Measurements from ENCODE around the gene SLC9A2.

The SLC9A2 gene

GRCh38 chr2:102703748-102704147 lies 84.4 kb downstream of the SLC9A2 start:
- Histone ChIP-seq H3K4ac (ENCODE audit: low read length) (no peak overlapping the region), H3K4me2 (ENCODE audit: insufficient read depth, low read length, poor library complexity, severe bottlenecking) (no peak overlapping the region), H2AFZ (ENCODE audit: low read length) (no peak overlapping the region), H3K79me1 (ENCODE audit: low read depth, low read length) (no peaks in the 10 kb centered on the region), H2BK5ac (ENCODE audit: low read length) (no peak overlapping the region), H3K14ac (ENCODE audit: low read length) (no peak overlapping the region), H3K27ac (replicated peaks; ENCODE audit: low read length) (no peak overlapping the region), H3K18ac (ENCODE audit: low read length) (no peak overlapping the region), H3K27me3 (ENCODE audit: control insufficient read depth in 3 of 3, insufficient read depth in 3 of 3, low read depth in 1 of 3, low read length in 3 of 3) (no peaks in the 10 kb centered on the region), H3K4me3 (ENCODE audit: low read length in 2 of 2) (no peak overlapping the region), H2BK12ac (ENCODE audit: low read length) (no peak overlapping the region), H3K23ac (ENCODE audit: low read depth, low read length, poor library complexity) (no peak overlapping the region), H3K36me3 (replicated peaks in 1 of 2; ENCODE audit: control insufficient read depth in 2 of 2, insufficient read depth in 2 of 2, low read length in 2 of 2) (no peaks in the 10 kb centered on the region), H2BK15ac (ENCODE audit: low read length) (no peak overlapping the region), H3K4me1 (ENCODE audit: control insufficient read depth in 2 of 2, insufficient read depth in 1 of 2, low read depth in 1 of 2, low read length in 2 of 2) (no peaks in the 10 kb centered on the region), H2AK5ac (ENCODE audit: low read depth, low read length) (no peak overlapping the region), H2BK120ac (ENCODE audit: low read depth, low read length) (no peak overlapping the region), H3K9me3 (replicated peaks in 1 of 2; ENCODE audit: control insufficient read depth in 2 of 2, insufficient read depth in 1 of 2, low read depth in 1 of 2, low read length in 2 of 2) (no peaks in the 10 kb centered on the region), H4K91ac (ENCODE audit: low read depth, low read length, poor library complexity) (no peak overlapping the region), H3K9ac (ENCODE audit: low read depth, low read length, poor library complexity) (no peak overlapping the region), H4K8ac (ENCODE audit: low read depth, low read length) (no peak overlapping the region)
- DNase-seq (ENCODE audit: low spot score) = peak; percentile 5

GRCh38 chr2:102704531-102704930 lies 85.2 kb downstream of the SLC9A2 start:
- H3K9me3 ChIP-seq (replicated peaks in 1 of 2; ENCODE audit: control insufficient read depth in 2 of 2, insufficient read depth in 1 of 2, low read depth in 1 of 2, low read length in 2 of 2) = no peaks in the 10 kb centered on the region
- H2BK5ac ChIP-seq (ENCODE audit: low read length) = no peak overlapping the region
- peak overlapping the region; percentile 61 for H2AFZ ChIP-seq (ENCODE audit: low read length)
- H2AK5ac ChIP-seq (ENCODE audit: low read depth, low read length) = no peak overlapping the region
- H3K4me3 ChIP-seq (ENCODE audit: low read length in 2 of 2) = no peak overlapping the region
- H4K91ac ChIP-seq (ENCODE audit: low read depth, low read length, poor library complexity) = no peak overlapping the region
- H3K18ac ChIP-seq (ENCODE audit: low read length) = no peak overlapping the region
- no CpG with 5 or more reads among the region's 12 CpGs for WGBS, 2 donors (ENCODE audit: extremely low coverage in 2 of 2, insufficient read length in 2 of 2, insufficient replicate concordance in 1 of 2)
- no peak overlapping the region for H3K4me2 ChIP-seq (ENCODE audit: insufficient read depth, low read length, poor library complexity, severe bottlenecking)
- no peak overlapping the region for H3K14ac ChIP-seq (ENCODE audit: low read length)
- DNase-seq (ENCODE audit: low spot score) = no peak
- H3K9ac ChIP-seq (ENCODE audit: low read depth, low read length, poor library complexity) = no peak overlapping the region
- no peak overlapping the region for H3K23ac ChIP-seq (ENCODE audit: low read depth, low read length, poor library complexity)
- H3K27ac ChIP-seq (replicated peaks; ENCODE audit: low read length) = no peak overlapping the region
- H3K4me1 ChIP-seq (ENCODE audit: control insufficient read depth in 2 of 2, insufficient read depth in 1 of 2, low read depth in 1 of 2, low read length in 2 of 2) = no peaks in the 10 kb centered on the region
- no peak overlapping the region for H4K8ac ChIP-seq (ENCODE audit: low read depth, low read length)
- no peak overlapping the region for H2BK15ac ChIP-seq (ENCODE audit: low read length)
- H2BK12ac ChIP-seq (ENCODE audit: low read length) = no peak overlapping the region
- H2BK120ac ChIP-seq (ENCODE audit: low read depth, low read length) = no peak overlapping the region
- no peak overlapping the region for H3K4ac ChIP-seq (ENCODE audit: low read length)
- H3K36me3 ChIP-seq (replicated peaks in 1 of 2; ENCODE audit: control insufficient read depth in 2 of 2, insufficient read depth in 2 of 2, low read length in 2 of 2) = no peaks in the 10 kb centered on the region
- H3K79me1 ChIP-seq (ENCODE audit: low read depth, low read length) = no peaks in the 10 kb centered on the region
- H3K27me3 ChIP-seq (ENCODE audit: control insufficient read depth in 3 of 3, insufficient read depth in 3 of 3, low read depth in 1 of 3, low read length in 3 of 3) = no peaks in the 10 kb centered on the region

GRCh38 chr2:102707796-102708695 lies 88.7 kb downstream of the SLC9A2 start:
- H3K4me3 ChIP-seq (ENCODE audit: low read length in 2 of 2) = no peak overlapping the region
- H3K4me2 ChIP-seq (ENCODE audit: insufficient read depth, low read length, poor library complexity, severe bottlenecking) = no peak overlapping the region
- no peak overlapping the region for H2AFZ ChIP-seq (ENCODE audit: low read length)
- WGBS, 2 donors (ENCODE audit: extremely low coverage in 2 of 2, insufficient read length in 2 of 2, insufficient replicate concordance in 1 of 2) = no CpG with 5 or more reads among the region's 20 CpGs
- H3K79me1 ChIP-seq (ENCODE audit: low read depth, low read length) = no peaks in the 10 kb centered on the region
- no peaks in the 10 kb centered on the region for H3K27me3 ChIP-seq (ENCODE audit: control insufficient read depth in 3 of 3, insufficient read depth in 3 of 3, low read depth in 1 of 3, low read length in 3 of 3)
- H3K4ac ChIP-seq (ENCODE audit: low read length) = no peak overlapping the region
- no peaks in the 10 kb centered on the region for H3K9me3 ChIP-seq (replicated peaks in 1 of 2; ENCODE audit: control insufficient read depth in 2 of 2, insufficient read depth in 1 of 2, low read depth in 1 of 2, low read length in 2 of 2)
- H3K23ac ChIP-seq (ENCODE audit: low read depth, low read length, poor library complexity) = no peak overlapping the region
- no peak overlapping the region for H2BK120ac ChIP-seq (ENCODE audit: low read depth, low read length)
- no peak overlapping the region for H2AK5ac ChIP-seq (ENCODE audit: low read depth, low read length)
- no peak overlapping the region for H2BK15ac ChIP-seq (ENCODE audit: low read length)
- no peak overlapping the region for H3K9ac ChIP-seq (ENCODE audit: low read depth, low read length, poor library complexity)
- H3K4me1 ChIP-seq (ENCODE audit: control insufficient read depth in 2 of 2, insufficient read depth in 1 of 2, low read depth in 1 of 2, low read length in 2 of 2) = no peaks in the 10 kb centered on the region
- H3K27ac ChIP-seq (replicated peaks; ENCODE audit: low read length) = no peak overlapping the region
- no peak overlapping the region for H3K18ac ChIP-seq (ENCODE audit: low read length)
- H3K36me3 ChIP-seq (replicated peaks in 1 of 2; ENCODE audit: control insufficient read depth in 2 of 2, insufficient read depth in 2 of 2, low read length in 2 of 2) = no peaks in the 10 kb centered on the region
- no peak overlapping the region for H2BK12ac ChIP-seq (ENCODE audit: low read length)
- H3K14ac ChIP-seq (ENCODE audit: low read length) = no peak overlapping the region
- H2BK5ac ChIP-seq (ENCODE audit: low read length) = no peak overlapping the region
- DNase-seq (ENCODE audit: low spot score) = no peak
- no peak overlapping the region for H4K91ac ChIP-seq (ENCODE audit: low read depth, low read length, poor library complexity)
- H4K8ac ChIP-seq (ENCODE audit: low read depth, low read length) = no peak overlapping the region

GRCh38 chr2:102708847-102709559 lies 89.7 kb downstream of the SLC9A2 start:
- no peak overlapping the region for H2BK5ac ChIP-seq (ENCODE audit: low read length)
- no peak overlapping the region for H2BK15ac ChIP-seq (ENCODE audit: low read length)
- H3K4me3 ChIP-seq (ENCODE audit: low read length in 2 of 2) = no peak overlapping the region
- H2AK5ac ChIP-seq (ENCODE audit: low read depth, low read length) = no peak overlapping the region
- no peak overlapping the region for H2BK12ac ChIP-seq (ENCODE audit: low read length)
- no peak for DNase-seq (ENCODE audit: low spot score)
- no peak overlapping the region for H3K14ac ChIP-seq (ENCODE audit: low read length)
- no peak overlapping the region for H3K9ac ChIP-seq (ENCODE audit: low read depth, low read length, poor library complexity)
- H4K91ac ChIP-seq (ENCODE audit: low read depth, low read length, poor library complexity) = no peak overlapping the region
- H3K4me1 ChIP-seq (ENCODE audit: control insufficient read depth in 2 of 2, insufficient read depth in 1 of 2, low read depth in 1 of 2, low read length in 2 of 2) = no peaks in the 10 kb centered on the region
- no peaks in the 10 kb centered on the region for H3K79me1 ChIP-seq (ENCODE audit: low read depth, low read length)
- H4K8ac ChIP-seq (ENCODE audit: low read depth, low read length) = no peak overlapping the region
- no peak overlapping the region for H3K18ac ChIP-seq (ENCODE audit: low read length)
- H3K4me2 ChIP-seq (ENCODE audit: insufficient read depth, low read length, poor library complexity, severe bottlenecking) = no peak overlapping the region
- no peak overlapping the region for H3K23ac ChIP-seq (ENCODE audit: low read depth, low read length, poor library complexity)
- H3K9me3 ChIP-seq (replicated peaks in 1 of 2; ENCODE audit: control insufficient read depth in 2 of 2, insufficient read depth in 1 of 2, low read depth in 1 of 2, low read length in 2 of 2) = no peaks in the 10 kb centered on the region
- no peak overlapping the region for H2BK120ac ChIP-seq (ENCODE audit: low read depth, low read length)
- H3K36me3 ChIP-seq (replicated peaks in 1 of 2; ENCODE audit: control insufficient read depth in 2 of 2, insufficient read depth in 2 of 2, low read length in 2 of 2) = no peaks in the 10 kb centered on the region
- H3K4ac ChIP-seq (ENCODE audit: low read length) = no peak overlapping the region
- no peaks in the 10 kb centered on the region for H3K27me3 ChIP-seq (ENCODE audit: control insufficient read depth in 3 of 3, insufficient read depth in 3 of 3, low read depth in 1 of 3, low read length in 3 of 3)
- H3K27ac ChIP-seq (replicated peaks; ENCODE audit: low read length) = no peak overlapping the region
- no CpG with 5 or more reads among the region's 8 CpGs for WGBS, 2 donors (ENCODE audit: extremely low coverage in 2 of 2, insufficient read length in 2 of 2, insufficient replicate concordance in 1 of 2)
- no peak overlapping the region for H2AFZ ChIP-seq (ENCODE audit: low read length)

All from neuronal stem cell (in vitro differentiated cells).